GM12801 (cell line): ENCODE measurements around the gene NFU1.

ENCODE experiments used
- TF ChIP-seq, protein P1 (sequence below): IDR thresholded peaks from one replicate; pipeline ENCODE4 v1.5.1; 2011; ENCODE audit warnings: control low read depth; ENCODE audit not compliant: insufficient read length; ENCODE audit errors: extremely low read depth

NFU1 gene

DNA sequence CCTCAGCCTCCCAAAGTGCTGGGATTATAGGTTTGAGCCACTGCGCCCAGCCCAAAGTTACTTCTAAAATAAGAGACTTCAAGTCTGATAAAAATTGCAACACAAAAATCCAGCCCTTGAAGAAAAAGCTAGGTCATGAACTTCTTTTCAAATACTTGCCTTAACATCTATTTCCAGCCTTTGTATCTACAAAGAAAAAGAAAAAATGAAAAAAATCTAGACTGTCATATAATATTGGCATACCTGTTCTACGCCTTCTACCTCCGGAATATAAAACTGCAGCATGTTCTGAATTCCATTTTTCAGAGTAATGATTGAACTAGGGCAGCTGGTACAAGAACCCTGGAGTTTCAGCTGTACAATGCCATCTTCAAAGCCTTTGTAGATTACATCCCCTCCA, 37.1 kb downstream of the NFU1 start:
- TF ChIP-seq, protein P1, sequence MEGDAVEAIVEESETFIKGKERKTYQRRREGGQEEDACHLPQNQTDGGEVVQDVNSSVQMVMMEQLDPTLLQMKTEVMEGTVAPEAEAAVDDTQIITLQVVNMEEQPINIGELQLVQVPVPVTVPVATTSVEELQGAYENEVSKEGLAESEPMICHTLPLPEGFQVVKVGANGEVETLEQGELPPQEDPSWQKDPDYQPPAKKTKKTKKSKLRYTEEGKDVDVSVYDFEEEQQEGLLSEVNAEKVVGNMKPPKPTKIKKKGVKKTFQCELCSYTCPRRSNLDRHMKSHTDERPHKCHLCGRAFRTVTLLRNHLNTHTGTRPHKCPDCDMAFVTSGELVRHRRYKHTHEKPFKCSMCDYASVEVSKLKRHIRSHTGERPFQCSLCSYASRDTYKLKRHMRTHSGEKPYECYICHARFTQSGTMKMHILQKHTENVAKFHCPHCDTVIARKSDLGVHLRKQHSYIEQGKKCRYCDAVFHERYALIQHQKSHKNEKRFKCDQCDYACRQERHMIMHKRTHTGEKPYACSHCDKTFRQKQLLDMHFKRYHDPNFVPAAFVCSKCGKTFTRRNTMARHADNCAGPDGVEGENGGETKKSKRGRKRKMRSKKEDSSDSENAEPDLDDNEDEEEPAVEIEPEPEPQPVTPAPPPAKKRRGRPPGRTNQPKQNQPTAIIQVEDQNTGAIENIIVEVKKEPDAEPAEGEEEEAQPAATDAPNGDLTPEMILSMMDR, result no peak

DNA sequence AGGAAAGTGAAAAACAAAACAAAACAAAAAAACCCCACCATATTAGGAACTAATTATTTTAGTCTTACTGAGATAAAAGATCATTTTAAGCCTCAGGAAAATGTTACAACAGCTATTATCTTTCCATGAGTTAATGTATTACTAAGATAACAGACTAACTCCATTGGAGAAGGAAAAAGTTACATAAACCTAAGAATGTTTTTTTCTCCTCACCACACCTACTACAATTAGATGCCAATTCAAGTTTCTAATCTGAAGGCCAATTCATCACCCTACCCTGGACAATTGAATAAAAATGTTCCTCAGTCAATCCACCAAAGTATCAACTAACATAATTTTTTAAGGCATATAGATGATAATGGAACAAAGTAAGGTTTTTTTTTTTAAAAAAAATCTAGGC, 40.0 kb downstream of the NFU1 start:
- TF ChIP-seq, protein P1, result no peak

DNA sequence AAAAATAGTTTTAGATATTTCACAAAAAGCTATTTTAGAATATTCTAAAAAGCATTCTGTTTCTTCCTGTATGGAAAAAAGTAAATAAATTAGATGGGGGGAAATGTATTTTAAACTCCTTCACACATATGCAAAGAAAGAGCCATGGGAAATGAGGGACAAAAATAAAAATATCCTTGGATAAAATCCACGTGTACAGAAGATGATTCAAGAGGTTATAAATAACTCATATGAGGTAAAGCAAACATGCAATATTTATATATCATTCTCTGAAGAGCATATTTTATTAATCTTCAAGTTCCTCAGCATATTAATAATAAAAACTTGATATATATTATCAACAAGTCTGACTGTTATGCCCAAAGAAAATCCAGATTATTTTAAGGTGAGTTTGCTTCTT, 41.4 kb downstream of the NFU1 start:
- TF ChIP-seq, protein P1, result no peak

DNA sequence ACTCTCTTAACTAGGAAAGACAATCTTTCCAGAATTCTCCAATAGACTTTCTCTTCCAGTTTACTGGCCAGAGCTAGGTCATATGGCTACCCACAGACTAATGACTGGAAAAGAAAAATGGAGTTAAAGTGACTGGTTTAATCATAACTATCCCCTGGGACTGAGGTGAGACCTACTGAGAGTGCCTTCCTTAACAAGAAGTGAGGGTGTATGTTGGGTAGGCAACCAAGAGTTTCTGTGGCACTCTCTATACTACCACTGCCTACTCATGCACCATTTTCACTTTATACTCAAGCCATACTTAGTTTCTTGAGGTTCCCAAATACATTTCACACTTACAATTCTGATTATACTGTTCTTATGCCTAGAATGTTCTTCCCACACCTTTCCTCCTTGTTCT, 43.3 kb downstream of the NFU1 start:
- TF ChIP-seq, protein P1, result no peak

DNA sequence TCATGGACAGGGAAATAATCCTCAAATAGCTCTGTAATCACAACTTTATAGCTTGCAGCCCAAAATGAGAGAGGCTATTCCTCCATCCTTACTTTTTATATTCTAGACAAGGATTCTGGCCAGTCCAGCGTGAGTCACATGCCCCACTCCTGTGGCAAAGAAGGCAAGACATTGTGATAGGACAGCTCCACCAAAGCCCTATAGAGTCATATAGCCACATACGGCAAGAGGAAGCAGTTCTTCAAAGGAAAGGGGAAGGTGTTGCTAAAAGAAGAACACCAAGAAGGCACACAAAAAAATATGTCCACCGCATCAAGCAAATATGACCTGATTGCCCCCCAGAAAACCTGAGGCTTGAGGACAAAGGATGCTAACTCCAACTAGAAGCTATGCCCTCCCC, 46.8 kb downstream of the NFU1 start:
- TF ChIP-seq, protein P1, result no peak

DNA sequence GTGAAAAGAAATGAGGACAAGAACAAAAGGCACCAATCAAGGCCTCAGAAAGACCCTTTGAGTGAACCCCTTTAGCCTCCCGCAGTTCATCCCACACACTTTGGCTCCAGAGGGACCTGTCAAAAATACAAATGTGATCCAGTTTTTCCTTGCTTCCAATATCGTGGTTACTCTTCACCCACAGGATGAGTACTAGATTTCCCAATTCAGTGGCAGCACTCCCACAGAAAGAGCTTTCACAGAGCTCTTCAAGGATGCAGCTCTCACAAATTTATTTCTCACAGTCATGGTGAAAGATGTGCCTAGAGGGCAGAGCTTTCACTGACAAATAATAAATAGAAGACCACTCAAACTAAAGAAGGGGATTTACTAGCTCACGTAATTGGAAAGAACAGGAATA, 47.2 kb downstream of the NFU1 start:
- TF ChIP-seq, protein P1, result no peak

DNA sequence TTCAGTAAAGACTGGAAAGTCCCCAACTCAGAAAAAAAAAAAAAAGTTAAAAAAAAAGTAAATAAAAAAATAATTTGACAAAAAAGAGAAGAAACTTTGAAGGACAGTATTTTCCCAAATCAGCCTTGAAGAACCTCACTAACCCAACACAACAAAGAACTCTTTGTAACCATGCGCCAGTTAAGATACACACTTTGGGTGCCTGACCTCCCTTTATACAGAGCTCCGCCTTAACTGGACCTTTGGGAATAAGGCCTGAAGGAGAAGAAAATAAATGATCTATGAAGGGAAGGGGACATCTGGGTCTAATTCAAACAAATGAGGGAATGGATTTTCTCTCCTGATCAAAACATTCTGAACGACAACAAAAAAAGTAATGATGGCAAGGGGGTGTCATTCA, 48.0 kb downstream of the NFU1 start:
- TF ChIP-seq, protein P1, result no peak
